Stimulated activated CD4-positive, alpha-beta T cell treated with anti-CD3 and anti-CD28 coated beads, Interleukin-15, amount 100 ng/mL, for 24 hours (primary cell): Measurements from ENCODE around the gene COQ8B.
"Not testable (repeated sequence)": the region's sequence is repeated elsewhere in the genome, so short reads cannot be mapped to it uniquely, and the experiment has no call there.

ENCODE experiments used
- DNase-seq: peaks from one replicate; pipeline ENCODE4 v3.0.0-alpha.2; 2020

COQ8B gene

GRCh38 chr19:40716482-40717324 is at the start of gene COQ8B, which contains the start of gene ITPKC:
COQ8B (minus strand) TSS chr19:40716886; CDS start chr19:40714632, 2,254 bp downstream.
ITPKC (plus strand) TSS chr19:40717112; CDS start chr19:40717136, 24 bp downstream.
- peak; percentile 100 for DNase-seq

GRCh38 chr19:40766385-40766784 is 49.7 kb upstream of the COQ8B start:
- not testable (repeated sequence) for DNase-seq

GRCh38 chr19:40763963-40764362 is 47.3 kb upstream of the COQ8B start:
- no peak for DNase-seq

GRCh38 chr19:40763526-40763925 is 46.8 kb upstream of the COQ8B start:
- DNase-seq = no peak

- DNase-seq = no peak
Measured at GRCh38 chr19:40762754-40763470, 46.2 kb upstream of the COQ8B start.

GRCh38 chr19:40759352-40759751 is 42.7 kb upstream of the COQ8B start:
- no peak for DNase-seq

GRCh38 chr19:40758491-40758890 is 41.8 kb upstream of the COQ8B start:
- DNase-seq = no peak

- peak; percentile 60 for DNase-seq
Measured at GRCh38 chr19:40756502-40757110, 39.9 kb upstream of the COQ8B start.

- no peak for DNase-seq
Measured at GRCh38 chr19:40755791-40756190, 39.1 kb upstream of the COQ8B start.

GRCh38 chr19:40755248-40755624 is 38.5 kb upstream of the COQ8B start:
- DNase-seq = no peak

GRCh38 chr19:40754611-40755247 is 38.0 kb upstream of the COQ8B start:
- DNase-seq = peak; percentile 86

GRCh38 chr19:40752257-40752781 is 35.6 kb upstream of the COQ8B start:
- DNase-seq = peak; percentile 42

GRCh38 chr19:40750874-40751537 is 34.3 kb upstream of the COQ8B start, which contains the start of gene SNRPA:
SNRPA (plus strand) TSS chr19:40751203; CDS start chr19:40751409, 206 bp downstream.
- peak; percentile 98 for DNase-seq

- peak; percentile 99 for DNase-seq
Measured at GRCh38 chr19:40750058-40750873, 33.6 kb upstream of the COQ8B start, which contains the start of gene ACTMAP. ACTMAP (minus strand) TSS chr19:40750477; CDS start chr19:40749803, 674 bp downstream.

- DNase-seq = no peak
Measured at GRCh38 chr19:40747536-40747935, 30.9 kb upstream of the COQ8B start.

GRCh38 chr19:40745402-40745780 is 28.7 kb upstream of the COQ8B start:
- no peak for DNase-seq

GRCh38 chr19:40744554-40745401 is 28.1 kb upstream of the COQ8B start:
- peak; percentile 40 for DNase-seq

- DNase-seq = no peak
Measured at GRCh38 chr19:40743926-40744325, 27.2 kb upstream of the COQ8B start.

GRCh38 chr19:40742886-40743285 is 26.2 kb upstream of the COQ8B start:
- no peak for DNase-seq

GRCh38 chr19:40742477-40742876 is 25.8 kb upstream of the COQ8B start:
- DNase-seq = no peak
